Measurements from ENCODE around the gene STAB1. TPM values are rescaled to one million over a fixed set of nuclear protein-coding genes. Genes with fewer than 3 reads are reported as not detected.

STAB1 gene
- polyA plus RNA-seq, 1 donor (not counting 4 experiments of a cell fraction or from before 2014, with no cell fraction given) = not detected

DNA sequence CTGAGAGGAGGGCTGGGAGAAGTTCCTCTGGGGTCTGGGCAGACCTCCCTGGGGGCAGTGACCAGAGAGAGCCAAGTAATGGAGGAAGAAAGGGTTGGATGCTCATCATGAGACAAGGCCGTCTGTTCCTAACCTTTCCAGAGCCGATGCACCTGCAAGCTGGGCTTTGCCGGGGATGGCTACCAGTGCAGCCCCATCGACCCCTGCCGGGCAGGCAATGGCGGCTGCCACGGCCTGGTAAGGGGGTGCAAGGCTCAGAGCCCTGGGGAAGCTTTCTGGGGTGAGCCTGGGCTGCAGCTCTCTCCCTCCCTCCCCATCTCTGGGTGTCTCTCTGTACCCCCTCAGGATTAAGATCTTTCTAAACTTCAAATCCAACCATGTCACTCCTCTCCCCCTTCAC is 16.4 kb downstream of the STAB1 start:
- H3K27me3 ChIP-seq (ENCODE audit: control insufficient read depth, extremely low read depth, insufficient read depth, low read length) = peaks cover 8% of the 10 kb centered on the region
- H3K4me2 ChIP-seq (ENCODE audit: control insufficient read depth, extremely low read depth, insufficient read depth, low read depth, low read length) = no peak overlapping the region
- dilution Hi-C loops (cut with MboI; ENCODE audit: extremely low pct_ligation_motif_present, low sequenced_read_pairs) = no loop called here
- no peaks in the 10 kb centered on the region for H3K9me1 ChIP-seq (ENCODE audit: control insufficient read depth, extremely low read depth, insufficient read depth, low read length)
- no peaks in the 10 kb centered on the region for H3K36me3 ChIP-seq (ENCODE audit: control insufficient read depth in 2 of 2, extremely low read depth in 1 of 2, insufficient read depth in 2 of 2, low read length in 2 of 2)
- TF ChIP-seq EZH2 (IDR thresholded peaks at IDR 0.05; ENCODE audit: low read length) (no peak), CTCF (optimal IDR thresholded peaks at IDR 0.05 in 1 of 3, IDR thresholded peaks at IDR 0.05 in 1 of 3, conservative IDR thresholded peaks at IDR 0.05 in 1 of 3; ENCODE audit: extremely low read depth in 1 of 3, insufficient read depth in 2 of 3, low read length in 3 of 3) (no peak)
- no peak overlapping the region for H3K4me3 ChIP-seq (ENCODE audit: control insufficient read depth in 2 of 3, extremely low read depth in 1 of 3, insufficient read depth in 2 of 3, low read depth in 1 of 3, low read length in 3 of 3)
- H2AFZ ChIP-seq (ENCODE audit: control insufficient read depth, low read length) = no peak overlapping the region
- no peak overlapping the region for H3K9ac ChIP-seq (ENCODE audit: control insufficient read depth, extremely low read depth, insufficient read depth, low read length)
- no peak for FAIRE-seq
- no peaks in the 10 kb centered on the region for H4K20me1 ChIP-seq (ENCODE audit: control insufficient read depth, extremely low read depth, insufficient read depth, low read length)
- no peak overlapping the region for H3K27ac ChIP-seq (ENCODE audit: control insufficient read depth, insufficient read depth, low read length)
- DNase-seq (ENCODE audit: low read depth, low spot score) = no peak
- H3K4me1 ChIP-seq (ENCODE audit: control insufficient read depth, extremely low read depth, insufficient read depth, low read length) = no peaks in the 10 kb centered on the region
- H3K9me3 ChIP-seq (ENCODE audit: control insufficient read depth, low read depth, low read length) = no peaks in the 10 kb centered on the region
- no peaks in the 10 kb centered on the region for H3K79me2 ChIP-seq (ENCODE audit: control insufficient read depth, insufficient read depth, low read length)

GRCh38 chr3:52512105-52512504 is 17.0 kb downstream of the STAB1 start:
- FAIRE-seq (no peak), DNase-seq (ENCODE audit: low read depth, low spot score) (no peak)
- H3K4me2 ChIP-seq (ENCODE audit: control insufficient read depth, extremely low read depth, insufficient read depth, low read depth, low read length) = no peak overlapping the region
- no peaks in the 10 kb centered on the region for H3K79me2 ChIP-seq (ENCODE audit: control insufficient read depth, insufficient read depth, low read length)
- no peaks in the 10 kb centered on the region for H3K36me3 ChIP-seq (ENCODE audit: control insufficient read depth in 2 of 2, extremely low read depth in 1 of 2, insufficient read depth in 2 of 2, low read length in 2 of 2)
- H2AFZ ChIP-seq (ENCODE audit: control insufficient read depth, low read length) = no peak overlapping the region
- no peak overlapping the region for H3K4me3 ChIP-seq (ENCODE audit: control insufficient read depth in 2 of 3, extremely low read depth in 1 of 3, insufficient read depth in 2 of 3, low read depth in 1 of 3, low read length in 3 of 3)
- H3K27me3 ChIP-seq (ENCODE audit: control insufficient read depth, extremely low read depth, insufficient read depth, low read length) = peaks cover 8% of the 10 kb centered on the region
- H4K20me1 ChIP-seq (ENCODE audit: control insufficient read depth, extremely low read depth, insufficient read depth, low read length) = no peaks in the 10 kb centered on the region
- H3K9ac ChIP-seq (ENCODE audit: control insufficient read depth, extremely low read depth, insufficient read depth, low read length) = no peak overlapping the region
- H3K9me3 ChIP-seq (ENCODE audit: control insufficient read depth, low read depth, low read length) = no peaks in the 10 kb centered on the region
- dilution Hi-C loops (cut with MboI; ENCODE audit: extremely low pct_ligation_motif_present, low sequenced_read_pairs) = no loop called here
- H3K4me1 ChIP-seq (ENCODE audit: control insufficient read depth, extremely low read depth, insufficient read depth, low read length) = no peaks in the 10 kb centered on the region
- H3K9me1 ChIP-seq (ENCODE audit: control insufficient read depth, extremely low read depth, insufficient read depth, low read length) = no peaks in the 10 kb centered on the region
- TF ChIP-seq EZH2 (IDR thresholded peaks at IDR 0.05; ENCODE audit: low read length) (no peak), CTCF (optimal IDR thresholded peaks at IDR 0.05 in 1 of 3, IDR thresholded peaks at IDR 0.05 in 1 of 3, conservative IDR thresholded peaks at IDR 0.05 in 1 of 3; ENCODE audit: extremely low read depth in 1 of 3, insufficient read depth in 2 of 3, low read length in 3 of 3) (no peak)
- no peak overlapping the region for H3K27ac ChIP-seq (ENCODE audit: control insufficient read depth, insufficient read depth, low read length)
